Upper lobe of left lung (tissue), 4 donors: ENCODE measurements around the gene SCRN3.

Experiments used
- CTCF ChIP-seq, 6 experiments: fragments of 450-650 bp in 4 of 6; fragments of 200-600 bp in 2 of 6; sonication (generic) in 2 of 6; IDR thresholded peaks; one replicate each; pipeline ENCODE4 v1.5.1; 2016 to 2019; ENCODE audit warnings: antibody characterized with exemption in 6 of 6
- POLR2A ChIP-seq, 4 donors: fragments of 450-650 bp; IDR thresholded peaks; one replicate each; pipeline ENCODE4 v1.5.1; 2016 to 2017; ENCODE audit warnings: antibody characterized with exemption in 4 of 4, mild to moderate bottlenecking in 2 of 4

DNA sequence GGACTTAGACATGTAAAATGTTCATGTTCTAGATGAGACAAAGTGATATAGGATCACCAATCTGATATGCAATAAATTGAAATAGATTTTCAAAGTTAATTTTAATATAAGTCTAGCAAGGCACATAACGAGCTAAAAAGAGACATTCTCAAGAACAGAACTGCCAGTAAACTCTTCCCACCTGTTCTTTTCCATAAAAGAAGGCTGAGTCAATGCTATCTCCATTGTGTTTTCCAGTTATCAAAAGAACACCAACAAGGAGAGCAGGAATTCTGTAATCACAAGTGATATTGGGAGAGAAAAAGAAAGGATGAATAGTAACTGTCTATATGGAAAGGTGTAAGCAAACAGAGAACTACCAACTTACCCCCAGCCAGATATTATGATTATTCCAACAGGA lies 65.7 kb downstream of the SCRN3 start:
- no peak for TF ChIP-seq POLR2A (IDR thresholded peaks at IDR 0.05)
- TF ChIP-seq CTCF (IDR thresholded peaks at IDR 0.05) = no peak
